ENCODE measurements around the gene GJB1.

Gene GJB1

DNA sequence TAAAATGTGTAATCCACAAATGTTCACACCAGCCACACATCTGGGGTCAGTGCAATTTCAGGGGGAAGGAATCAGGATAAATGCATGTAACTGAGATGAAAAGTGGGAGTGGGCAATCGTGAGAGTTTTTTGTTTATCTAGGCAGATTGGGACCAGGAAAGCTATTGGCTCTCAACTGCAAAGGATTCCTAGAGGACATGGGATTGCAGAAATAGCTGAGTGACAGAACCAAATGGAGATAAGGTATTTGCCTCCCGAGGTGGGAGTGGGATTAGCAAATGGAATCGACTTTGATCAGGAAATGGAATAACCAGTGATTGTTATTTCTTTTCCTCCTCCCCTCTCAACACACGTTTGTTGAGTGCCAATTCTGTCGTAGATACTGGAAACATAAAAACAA, 38.9 kb upstream of the GJB1 start:
- TF ChIP-seq, protein P1, sequence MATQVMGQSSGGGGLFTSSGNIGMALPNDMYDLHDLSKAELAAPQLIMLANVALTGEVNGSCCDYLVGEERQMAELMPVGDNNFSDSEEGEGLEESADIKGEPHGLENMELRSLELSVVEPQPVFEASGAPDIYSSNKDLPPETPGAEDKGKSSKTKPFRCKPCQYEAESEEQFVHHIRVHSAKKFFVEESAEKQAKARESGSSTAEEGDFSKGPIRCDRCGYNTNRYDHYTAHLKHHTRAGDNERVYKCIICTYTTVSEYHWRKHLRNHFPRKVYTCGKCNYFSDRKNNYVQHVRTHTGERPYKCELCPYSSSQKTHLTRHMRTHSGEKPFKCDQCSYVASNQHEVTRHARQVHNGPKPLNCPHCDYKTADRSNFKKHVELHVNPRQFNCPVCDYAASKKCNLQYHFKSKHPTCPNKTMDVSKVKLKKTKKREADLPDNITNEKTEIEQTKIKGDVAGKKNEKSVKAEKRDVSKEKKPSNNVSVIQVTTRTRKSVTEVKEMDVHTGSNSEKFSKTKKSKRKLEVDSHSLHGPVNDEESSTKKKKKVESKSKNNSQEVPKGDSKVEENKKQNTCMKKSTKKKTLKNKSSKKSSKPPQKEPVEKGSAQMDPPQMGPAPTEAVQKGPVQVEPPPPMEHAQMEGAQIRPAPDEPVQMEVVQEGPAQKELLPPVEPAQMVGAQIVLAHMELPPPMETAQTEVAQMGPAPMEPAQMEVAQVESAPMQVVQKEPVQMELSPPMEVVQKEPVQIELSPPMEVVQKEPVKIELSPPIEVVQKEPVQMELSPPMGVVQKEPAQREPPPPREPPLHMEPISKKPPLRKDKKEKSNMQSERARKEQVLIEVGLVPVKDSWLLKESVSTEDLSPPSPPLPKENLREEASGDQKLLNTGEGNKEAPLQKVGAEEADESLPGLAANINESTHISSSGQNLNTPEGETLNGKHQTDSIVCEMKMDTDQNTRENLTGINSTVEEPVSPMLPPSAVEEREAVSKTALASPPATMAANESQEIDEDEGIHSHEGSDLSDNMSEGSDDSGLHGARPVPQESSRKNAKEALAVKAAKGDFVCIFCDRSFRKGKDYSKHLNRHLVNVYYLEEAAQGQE (IDR thresholded peaks at IDR 0.05; ENCODE audit: insufficient read depth in 1 of 2, low read depth in 2 of 2, low read length in 2 of 2) = no peak
- TF ChIP-seq POLR2AphosphoS5 (IDR thresholded peaks at IDR 0.05; ENCODE audit: low read depth, low read length) (no peak), FOXP2 (optimal IDR thresholded peaks at IDR 0.05; ENCODE audit: borderline replicate concordance, extremely low read depth, extremely low read length, insufficient read depth) (no peak), TAF1 (IDR thresholded peaks at IDR 0.05; ENCODE audit: borderline replicate concordance, insufficient read depth, low read length) (no peak), SIN3A (IDR thresholded peaks at IDR 0.05; ENCODE audit: borderline replicate concordance, insufficient read depth, low read length) (no peak)

DNA sequence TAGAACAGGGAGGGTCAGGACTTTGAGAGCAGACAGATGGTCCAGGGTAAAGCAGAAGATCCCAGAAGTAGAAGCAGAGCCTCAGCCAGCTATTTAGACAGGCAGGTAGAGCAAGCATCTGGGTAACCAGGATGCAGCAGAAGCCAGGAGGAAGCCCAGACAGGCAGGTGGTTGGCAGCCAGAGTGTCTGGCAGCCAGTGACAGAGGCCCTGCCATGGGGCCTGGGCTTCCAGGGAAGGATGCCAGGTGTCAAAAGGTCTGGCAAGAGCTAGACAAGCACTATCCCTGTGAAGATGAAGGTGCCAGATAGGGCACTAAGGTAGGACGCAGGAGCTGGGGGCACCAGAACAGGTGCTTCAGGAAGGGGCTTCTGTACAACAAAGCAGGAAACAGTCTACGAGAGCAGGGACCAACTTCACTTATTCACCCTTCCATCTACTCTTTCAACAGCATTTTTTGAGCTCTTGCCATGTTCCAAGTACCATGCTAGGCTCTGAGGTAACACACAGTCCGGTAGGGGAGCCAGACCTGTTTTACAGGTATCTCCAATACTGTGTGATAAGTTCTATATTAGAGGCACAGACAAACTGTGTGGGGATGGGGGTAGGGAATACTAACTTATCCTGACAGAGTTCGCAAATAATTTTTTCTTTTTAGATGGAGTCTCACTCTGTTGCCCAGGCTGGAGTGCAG, 38.1 kb upstream of the GJB1 start:
- no peak for TF ChIP-seq TAF1 (IDR thresholded peaks at IDR 0.05; ENCODE audit: borderline replicate concordance, insufficient read depth, low read length)
- TF ChIP-seq, protein P1 (IDR thresholded peaks at IDR 0.05; ENCODE audit: insufficient read depth in 1 of 2, low read depth in 2 of 2, low read length in 2 of 2) = no peak

DNA sequence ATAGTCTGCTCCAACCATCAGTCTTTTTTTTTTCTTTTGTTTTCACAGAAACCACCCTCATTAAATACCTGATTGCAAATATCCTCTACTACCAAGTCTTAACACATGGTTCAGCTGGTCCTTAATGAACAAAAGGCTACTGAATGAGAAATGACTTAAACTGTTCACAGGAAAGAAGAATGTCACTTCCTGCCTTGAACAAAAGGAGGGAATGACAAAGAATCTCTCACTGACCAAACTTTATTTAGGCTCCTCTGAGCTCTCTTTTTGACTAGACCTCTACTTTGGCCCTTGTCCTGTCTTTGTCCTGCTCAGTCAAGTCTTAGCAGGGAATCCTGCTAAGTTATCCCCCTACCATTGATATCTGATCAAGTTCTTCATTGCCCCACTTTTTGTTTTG, 31.8 kb upstream of the GJB1 start:
- TF ChIP-seq, protein P1 (IDR thresholded peaks at IDR 0.05; ENCODE audit: insufficient read depth in 1 of 2, low read depth in 2 of 2, low read length in 2 of 2) = no peak
- TF ChIP-seq SIN3A (IDR thresholded peaks at IDR 0.05; ENCODE audit: borderline replicate concordance, insufficient read depth, low read length) (no peak), TAF1 (IDR thresholded peaks at IDR 0.05; ENCODE audit: borderline replicate concordance, insufficient read depth, low read length) (no peak)

DNA sequence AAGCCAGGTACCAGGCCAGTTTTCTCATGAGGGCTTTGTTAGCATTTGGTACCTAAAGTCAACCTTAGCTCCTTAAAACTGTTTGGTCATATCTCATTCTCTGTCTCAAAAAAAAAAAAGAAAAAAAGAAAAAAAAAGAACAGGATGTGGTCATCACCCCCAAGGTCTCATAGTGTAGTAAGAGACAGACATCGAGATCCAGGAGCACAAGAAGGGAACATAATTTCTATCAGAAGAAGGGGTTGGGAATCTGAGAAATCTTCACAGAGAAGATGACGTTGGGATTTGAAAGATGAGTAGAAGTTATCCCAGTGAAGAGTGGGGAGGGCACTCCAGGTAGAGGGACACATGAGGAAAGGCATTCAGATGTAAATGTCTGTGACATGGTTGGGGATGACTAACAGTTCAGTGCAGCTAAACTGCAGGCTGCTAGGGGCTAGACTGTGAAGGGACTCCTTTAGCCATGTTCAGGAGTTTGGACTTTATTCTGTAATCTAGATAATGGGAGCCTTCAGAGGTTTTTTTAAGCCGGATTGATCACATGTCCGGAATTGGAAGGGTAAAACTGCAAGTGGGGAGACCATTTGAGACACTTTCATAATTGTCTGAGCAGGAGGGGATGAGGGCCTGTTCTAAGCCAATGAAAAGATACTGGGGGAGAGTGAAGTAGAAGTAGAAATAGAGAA, 26.9 kb upstream of the GJB1 start:
- TF ChIP-seq FOXP2 (optimal IDR thresholded peaks at IDR 0.05; ENCODE audit: borderline replicate concordance, extremely low read depth, extremely low read length, insufficient read depth) (no peak), POLR2AphosphoS5 (IDR thresholded peaks at IDR 0.05; ENCODE audit: low read depth, low read length) (no peak), SIN3A (IDR thresholded peaks at IDR 0.05; ENCODE audit: borderline replicate concordance, insufficient read depth, low read length) (no peak), TAF1 (IDR thresholded peaks at IDR 0.05; ENCODE audit: borderline replicate concordance, insufficient read depth, low read length) (no peak)
- TF ChIP-seq, protein P1 (IDR thresholded peaks at IDR 0.05; ENCODE audit: insufficient read depth in 1 of 2, low read depth in 2 of 2, low read length in 2 of 2) = no peak

Measured in PFSK-1 (cell line).